Ovary (tissue), 9 donors: ENCODE data around the gene C16orf95. TPM values are rescaled to one million over a fixed set of nuclear protein-coding genes. Genes with fewer than 3 reads are reported as not detected.

Source experiments
- DNase-seq, 5 donors: peaks; one replicate each; pipeline ENCODE4 v3.0.0-alpha.2; 2019 to 2020
- H3K27ac ChIP-seq, 2 donors: fragments of 200-600 bp; one replicate each; pipeline versions ENCODE4 v1.5.1 to v1.8.0; 2019 to 2022
- H3K27me3 ChIP-seq: fragments of 200-600 bp; one replicate; pipeline ENCODE4 v1.8.0; 2022
- H3K36me3 ChIP-seq: fragments of 200-600 bp; sonication (generic); one replicate; pipeline ENCODE4 v1.5.1; 2019
- H3K4me1 ChIP-seq: one replicate; pipeline ENCODE4 v1.8.1; 2013; ENCODE audit warnings: mild to moderate bottlenecking, moderate library complexity; ENCODE audit not compliant: insufficient read depth
- H3K4me3 ChIP-seq: fragments of 200-600 bp; sonication (generic); one replicate; pipeline ENCODE4 v1.5.1; 2017
- H3K9me3 ChIP-seq, 2 donors: fragments of 200-600 bp in 1 of 2; sonication (generic) in 1 of 2; one replicate each; pipeline versions ENCODE4 v1.5.1 to v1.8.1; 2013 to 2019; ENCODE audit warnings: mild to moderate bottlenecking in 1 of 2, moderate library complexity in 1 of 2
- CTCF ChIP-seq, 3 donors: fragments of 450-650 bp in 2 of 3; fragments of 200-600 bp in 1 of 3; IDR thresholded peaks; one replicate each; pipeline versions ENCODE4 v1.5.1 to v1.8.0; 2016 to 2022; ENCODE audit warnings: antibody characterized with exemption in 3 of 3, mild to moderate bottlenecking in 1 of 3
- EP300 ChIP-seq: sonication (generic); formaldehyde crosslinking; IDR thresholded peaks from one replicate; pipeline ENCODE4 v1.6.1; 2017; ENCODE audit warnings: antibody characterized with exemption
- POLR2A ChIP-seq: fragments of 450-650 bp; IDR thresholded peaks from one replicate; pipeline ENCODE4 v1.6.1; 2017; ENCODE audit warnings: antibody characterized with exemption, mild to moderate bottlenecking, moderate library complexity
- WGBS, 3 donors: extraction: QIAGEN DNeasy Blood & Tissue Kit in 1 of 3; methylation state at CpG; one replicate each; pipeline versions ENCODE4 v1.1.5 to v1.1.7; 2013 to 2017; 5-methylcytosine and 5-hydroxymethylcytosine counted together
- intact Hi-C, 4 donors: fragments of 100-400 bp; cut with DNase I; formaldehyde crosslinking; loops; one replicate each; pipeline versions ENCODE4 v1.11.0 to v1.15.1; 2022 to 2023
- polyA plus RNA-seq, 2 donors: library from polyadenylated mRNA; stranded (reverse); fragments of 200-250 nt in 1 of 2; fragments of 350-450 nt in 1 of 2; fragmentation: Illumina TruSeq in 1 of 2; extraction: RNeasy Lipid Tissue Mini Kit (QIAGEN cat#74804) in 1 of 2; gene quantifications; one replicate each; pipeline ENCODE4 v1.2.3, GENCODE V29; 2013 to 2014
- total RNA-seq, 7 donors: library from RNA; depleted of rRNA in 2 of 7; stranded (reverse); fragments of >200 nt in 2 of 7; fragmentation: NEBNext Ultra II Directional in 3 of 7; extraction: Animal tissue kit (Norgen Biotek cat#: 25700) in 3 of 7; gene quantifications; one replicate each; pipeline versions ENCODE4 v1.1.0 to v1.2.4, GENCODE V29; 2016 to 2023
- donor health status: DM: no; HTN: no; CAD: no; lungs with moderate emphysema.
- donor health status: DM: no; HTN: no; CAD: no.
- donor health status: Bipolar disorder and iron deficiency.
- donor health status: DM: yes; HTN: yes; CAD: no.
- donor health status: DM: no; HTN: no; CAD: no.
- donor health status: DM: yes; HTN: yes; CAD: no.

The C16orf95 gene
- total and polyA plus RNA-seq, 9 donors, result 1.0 to 6.1 (median 2.7) TPM

GRCh38 chr16:87298857-87299465, 18.2 kb downstream of the C16orf95 start:
- TF ChIP-seq POLR2A, result no peak
- TF ChIP-seq EP300, result no peak
- TF ChIP-seq CTCF (IDR thresholded peaks at IDR 0.05), result no peak
- Histone ChIP-seq H3K36me3 (no peaks in the 10 kb centered on the region), H3K9me3 (no peaks in the 10 kb centered on the region), H3K4me1 (no peaks in the 10 kb centered on the region), H3K27me3 (no peaks in the 10 kb centered on the region), H3K4me3 (no peak overlapping the region), H3K27ac (no peak overlapping the region)
- DNase-seq, result no peak
- 78 to 82% (median 81%) methylated on average over 13 of the region's 13 CpGs for WGBS, 3 donors
- intact Hi-C loops, result no loop called here

GRCh38 chr16:87297918-87298631, 19.1 kb downstream of the C16orf95 start:
- no peaks in the 10 kb centered on the region for H3K9me3 ChIP-seq
- no peaks in the 10 kb centered on the region for H3K4me1 ChIP-seq
- H3K27ac ChIP-seq, result no peak overlapping the region
- no peak for DNase-seq
- WGBS, 3 donors, result 48 to 55% (median 54%) methylated on average over 15 of the region's 15 CpGs
- no peaks in the 10 kb centered on the region for H3K27me3 ChIP-seq
- no peak overlapping the region for H3K4me3 ChIP-seq
- TF ChIP-seq CTCF (IDR thresholded peaks at IDR 0.05) (peak in 1 of 3 donors; percentile 7), EP300 (no peak)
- H3K36me3 ChIP-seq, result no peaks in the 10 kb centered on the region
- intact Hi-C loops, result no loop called here

GRCh38 chr16:87297407-87297806, 19.8 kb downstream of the C16orf95 start:
- H3K4me1 ChIP-seq, result no peaks in the 10 kb centered on the region
- no peaks in the 10 kb centered on the region for H3K27me3 ChIP-seq
- no peak overlapping the region for H3K4me3 ChIP-seq
- no peaks in the 10 kb centered on the region for H3K9me3 ChIP-seq
- TF ChIP-seq EP300 (no peak), CTCF (IDR thresholded peaks at IDR 0.05) (no peak)
- H3K27ac ChIP-seq, result no peak overlapping the region
- intact Hi-C loops, result no loop called here
- WGBS, 3 donors, result 86 to 91% (median 86%) methylated on average over 5 of the region's 5 CpGs
- no peak for DNase-seq
- no peaks in the 10 kb centered on the region for H3K36me3 ChIP-seq

GRCh38 chr16:87295661-87296531, 21.3 kb downstream of the C16orf95 start:
- Histone ChIP-seq H3K9me3 (no peaks in the 10 kb centered on the region), H3K36me3 (no peaks in the 10 kb centered on the region), H3K27ac (no peak overlapping the region), H3K4me3 (no peak overlapping the region), H3K4me1 (no peaks in the 10 kb centered on the region), H3K27me3 (no peaks in the 10 kb centered on the region)
- TF ChIP-seq CTCF (IDR thresholded peaks at IDR 0.05), result no peak
- TF ChIP-seq EP300, result no peak
- DNase-seq, result no peak
- 86 to 90% (median 89%) methylated on average over 20 of the region's 20 CpGs for WGBS, 3 donors
- intact Hi-C loops, result no loop called here
